ENCODE results near the gene DHH.

DHH gene

DNA sequence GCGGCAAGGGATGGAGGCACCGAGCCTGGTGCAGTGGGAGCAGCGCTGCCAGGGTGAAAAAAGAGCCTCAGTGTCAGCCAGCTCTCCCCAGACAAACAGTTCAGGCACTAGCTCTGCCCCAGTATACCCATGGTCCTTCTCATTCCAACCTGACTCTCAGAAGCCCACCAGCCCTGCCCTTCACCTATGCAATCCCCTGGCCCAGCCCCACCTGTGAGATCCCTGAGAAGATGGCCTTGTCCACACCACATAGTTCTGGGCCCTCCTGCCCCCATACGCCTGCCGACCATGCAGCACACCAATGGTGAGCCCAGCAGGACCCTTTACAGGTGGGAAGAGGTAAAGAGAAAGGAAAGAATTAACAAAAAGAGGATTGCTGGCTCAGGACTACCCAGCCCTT, 40.5 kb downstream of the DHH start:
- TF ChIP-seq FOXP2 (optimal IDR thresholded peaks at IDR 0.05; ENCODE audit: borderline replicate concordance, extremely low read depth, extremely low read length, insufficient read depth): no peak
- TF ChIP-seq POLR2AphosphoS5 (IDR thresholded peaks at IDR 0.05; ENCODE audit: low read depth, low read length): no peak
- TF ChIP-seq SIN3A (IDR thresholded peaks at IDR 0.05; ENCODE audit: borderline replicate concordance, insufficient read depth, low read length): no peak
- TF ChIP-seq REST (IDR thresholded peaks at IDR 0.05; ENCODE audit: insufficient read depth in 1 of 2, low read depth in 2 of 2, low read length in 2 of 2): no peak
- no peak for TF ChIP-seq TAF1 (IDR thresholded peaks at IDR 0.05; ENCODE audit: borderline replicate concordance, insufficient read depth, low read length)

- TF ChIP-seq REST (IDR thresholded peaks at IDR 0.05; ENCODE audit: insufficient read depth in 1 of 2, low read depth in 2 of 2, low read length in 2 of 2): no peak
- no peak for TF ChIP-seq SIN3A (IDR thresholded peaks at IDR 0.05; ENCODE audit: borderline replicate concordance, insufficient read depth, low read length)
- TF ChIP-seq FOXP2 (optimal IDR thresholded peaks at IDR 0.05; ENCODE audit: borderline replicate concordance, extremely low read depth, extremely low read length, insufficient read depth): no peak
- TF ChIP-seq POLR2AphosphoS5 (IDR thresholded peaks at IDR 0.05; ENCODE audit: low read depth, low read length): no peak
- TF ChIP-seq TAF1 (IDR thresholded peaks at IDR 0.05; ENCODE audit: borderline replicate concordance, insufficient read depth, low read length): no peak
Measured at GRCh38 chr12:49052451-49053208, 42.0 kb downstream of the DHH start.

DNA sequence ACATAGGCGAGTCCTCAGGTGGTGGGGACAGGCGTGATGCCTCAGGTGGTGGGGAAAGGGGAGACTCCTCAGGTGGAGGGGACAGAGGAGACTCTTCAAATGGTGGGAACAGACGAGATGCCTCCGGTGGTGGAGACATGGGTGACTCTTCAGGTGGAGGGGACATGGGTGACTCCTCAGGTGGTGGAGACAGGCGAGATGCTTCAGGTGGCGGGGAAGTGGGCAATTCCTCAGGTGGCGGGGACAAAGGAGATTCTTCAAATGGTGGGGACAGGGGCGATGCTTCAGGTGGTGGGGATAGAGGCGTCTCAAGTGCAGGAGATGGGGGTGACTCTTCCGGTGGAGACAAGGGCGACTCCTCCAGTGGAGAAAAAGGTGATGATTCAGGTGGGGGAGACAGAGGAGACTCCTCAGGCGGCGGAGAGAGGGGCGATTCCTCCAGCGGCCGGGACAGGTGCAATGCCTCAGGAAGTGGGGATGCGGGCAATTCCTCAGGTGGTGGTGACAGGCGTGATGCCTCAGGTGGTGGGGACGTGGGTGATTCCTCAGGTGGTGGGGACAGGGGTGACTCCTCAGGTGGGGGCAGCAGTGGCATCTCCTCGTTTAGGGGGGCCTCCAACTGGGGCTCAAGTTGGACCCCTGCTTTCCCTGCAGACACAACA, 42.7 kb downstream of the DHH start:
- TF ChIP-seq FOXP2 (optimal IDR thresholded peaks at IDR 0.05; ENCODE audit: borderline replicate concordance, extremely low read depth, extremely low read length, insufficient read depth): no peak
- TF ChIP-seq TAF1 (IDR thresholded peaks at IDR 0.05; ENCODE audit: borderline replicate concordance, insufficient read depth, low read length): no peak
- no peak for TF ChIP-seq POLR2AphosphoS5 (IDR thresholded peaks at IDR 0.05; ENCODE audit: low read depth, low read length)
- TF ChIP-seq SIN3A (IDR thresholded peaks at IDR 0.05; ENCODE audit: borderline replicate concordance, insufficient read depth, low read length): no peak
- no peak for TF ChIP-seq REST (IDR thresholded peaks at IDR 0.05; ENCODE audit: insufficient read depth in 1 of 2, low read depth in 2 of 2, low read length in 2 of 2)

- no peak for TF ChIP-seq TAF1 (IDR thresholded peaks at IDR 0.05; ENCODE audit: borderline replicate concordance, insufficient read depth, low read length)
- TF ChIP-seq FOXP2 (optimal IDR thresholded peaks at IDR 0.05; ENCODE audit: borderline replicate concordance, extremely low read depth, extremely low read length, insufficient read depth): no peak
- TF ChIP-seq SIN3A (IDR thresholded peaks at IDR 0.05; ENCODE audit: borderline replicate concordance, insufficient read depth, low read length): no peak
Measured at GRCh38 chr12:49051373-49051764, 43.2 kb downstream of the DHH start.

GRCh38 chr12:49050507-49051372, 43.9 kb downstream of the DHH start:
- no peak for TF ChIP-seq TAF1 (IDR thresholded peaks at IDR 0.05; ENCODE audit: borderline replicate concordance, insufficient read depth, low read length)
- TF ChIP-seq FOXP2 (optimal IDR thresholded peaks at IDR 0.05; ENCODE audit: borderline replicate concordance, extremely low read depth, extremely low read length, insufficient read depth): no peak
- no peak for TF ChIP-seq POLR2AphosphoS5 (IDR thresholded peaks at IDR 0.05; ENCODE audit: low read depth, low read length)
- no peak for TF ChIP-seq REST (IDR thresholded peaks at IDR 0.05; ENCODE audit: insufficient read depth in 1 of 2, low read depth in 2 of 2, low read length in 2 of 2)
- no peak for TF ChIP-seq SIN3A (IDR thresholded peaks at IDR 0.05; ENCODE audit: borderline replicate concordance, insufficient read depth, low read length)

Data from PFSK-1 (cell line).